GM19193 (cell line): Measurements from ENCODE around the gene ROBO1.

Experiments
- POLR2A ChIP-seq: IDR thresholded peaks from 4 replicates; pipeline ENCODE4 v1.6.1; 2011; ENCODE audit not compliant: insufficient read depth, insufficient read length; ENCODE audit errors: extremely low read depth

The ROBO1 gene

DNA sequence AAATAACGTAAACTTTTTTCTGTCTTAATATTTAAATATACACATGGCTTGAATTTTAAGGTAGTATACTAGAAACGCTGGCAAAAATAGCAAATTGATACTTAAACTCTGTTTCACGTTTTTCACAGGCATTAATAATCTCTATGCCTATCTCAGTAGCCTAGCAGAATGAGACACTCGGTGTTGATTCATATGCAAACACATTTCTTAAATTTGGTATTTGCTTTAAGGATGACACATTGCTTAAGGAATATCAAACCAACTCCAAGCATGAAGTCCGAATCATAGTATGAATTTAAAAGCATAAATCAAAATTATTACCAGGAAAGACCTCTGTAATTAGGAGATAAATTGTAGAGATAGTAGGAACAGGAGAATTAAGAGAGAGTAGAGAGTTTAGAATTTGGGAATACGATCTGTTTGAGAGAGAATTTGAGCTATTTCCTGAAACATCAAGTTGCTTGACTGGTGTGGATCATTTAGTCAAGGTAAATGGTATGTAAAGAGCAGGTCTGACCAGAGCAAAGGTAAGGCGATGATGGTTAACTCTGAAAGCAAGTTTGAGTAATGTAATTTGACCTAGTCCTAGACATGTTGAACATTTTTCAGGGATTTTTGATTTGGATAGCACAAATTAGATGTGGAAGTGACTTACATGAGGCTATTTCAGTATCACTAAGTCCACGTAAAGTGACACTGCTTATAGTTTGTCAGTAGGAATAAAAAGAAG is 236.1 kb downstream of the ROBO1 start:
- no peak for TF ChIP-seq POLR2A

DNA sequence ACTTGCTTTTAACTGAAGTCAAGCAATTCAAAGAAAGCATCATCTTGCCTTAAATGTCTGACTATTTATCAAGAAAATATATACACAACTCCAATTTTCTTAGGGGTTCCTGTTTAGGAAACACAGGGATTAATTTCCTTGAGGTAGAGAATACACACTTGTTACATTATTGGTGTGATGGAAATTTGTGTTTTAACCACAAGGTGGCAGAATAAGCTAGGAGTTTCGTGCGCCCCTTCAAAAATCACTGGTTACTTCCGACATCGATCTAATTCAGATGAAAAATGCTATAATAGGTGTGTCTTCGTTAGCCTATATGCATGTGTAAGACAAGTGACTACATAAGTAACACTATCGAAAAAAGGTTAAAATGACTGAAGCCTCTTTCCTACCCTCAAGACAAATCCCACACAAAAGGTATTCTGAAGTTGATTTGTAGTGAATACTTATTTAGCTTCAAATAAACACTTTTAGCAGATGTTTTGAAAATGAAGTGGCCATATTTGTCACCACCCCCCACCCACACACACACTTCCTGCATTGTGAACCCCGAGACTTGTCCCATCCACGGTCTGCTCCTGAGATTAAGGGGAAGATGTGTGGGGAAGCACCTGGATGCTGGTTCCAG is 246.5 kb downstream of the ROBO1 start:
- no peak for TF ChIP-seq POLR2A

DNA sequence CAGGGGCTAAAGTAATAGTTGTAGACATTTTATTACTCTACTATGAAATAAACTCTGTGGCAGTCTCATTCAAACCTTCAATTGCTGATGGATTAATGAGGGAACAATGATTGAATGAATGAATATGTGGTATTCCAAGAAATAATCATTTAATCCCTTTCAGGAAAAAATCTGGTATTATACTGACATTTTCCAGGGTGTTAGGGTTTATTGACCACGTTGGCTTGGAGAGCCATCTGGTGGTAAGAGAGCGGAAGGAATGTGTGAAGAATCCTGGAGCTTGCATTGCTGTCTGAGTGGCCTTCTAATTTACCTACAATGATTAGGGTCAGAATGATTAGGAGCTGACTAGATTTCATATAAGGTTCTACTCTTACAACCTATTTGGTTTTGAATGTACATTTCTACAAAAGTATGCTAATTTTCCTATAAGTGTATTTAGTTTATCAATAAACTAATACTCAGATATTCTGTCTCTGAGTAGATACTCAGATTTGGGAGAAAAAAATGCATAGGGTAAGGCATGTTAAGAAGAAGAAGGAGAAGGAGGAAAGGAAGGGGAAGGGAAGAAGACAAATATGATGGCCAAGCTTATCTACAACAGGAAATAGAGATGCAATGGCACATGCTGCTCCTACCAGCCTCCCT is 249.9 kb downstream of the ROBO1 start:
- no peak for TF ChIP-seq POLR2A

GRCh38 chr3:79516795-79517194 is 251.0 kb downstream of the ROBO1 start:
- TF ChIP-seq POLR2A, result no peak

DNA sequence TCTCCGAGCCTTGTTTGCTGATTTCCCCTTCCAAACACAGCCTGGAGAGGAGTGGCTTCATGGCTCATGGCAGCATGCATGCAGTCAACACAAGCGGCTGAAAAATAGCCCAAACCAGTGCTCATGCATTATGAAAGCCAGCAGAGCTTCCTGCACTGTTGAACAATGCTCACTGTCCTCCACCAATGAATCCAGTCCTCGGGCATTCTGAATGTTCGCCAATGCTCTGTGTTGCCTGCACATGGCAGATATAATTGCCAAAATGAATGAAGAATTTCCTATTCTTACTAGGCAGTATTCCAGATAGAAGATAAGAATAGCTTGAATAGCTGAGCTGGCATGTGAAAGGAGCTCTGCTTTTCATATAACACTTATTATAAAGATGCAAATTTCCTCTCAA is 252.7 kb downstream of the ROBO1 start:
- no peak for TF ChIP-seq POLR2A

- TF ChIP-seq POLR2A, result no peak
Measured at GRCh38 chr3:79514069-79514468, 253.7 kb downstream of the ROBO1 start.

DNA sequence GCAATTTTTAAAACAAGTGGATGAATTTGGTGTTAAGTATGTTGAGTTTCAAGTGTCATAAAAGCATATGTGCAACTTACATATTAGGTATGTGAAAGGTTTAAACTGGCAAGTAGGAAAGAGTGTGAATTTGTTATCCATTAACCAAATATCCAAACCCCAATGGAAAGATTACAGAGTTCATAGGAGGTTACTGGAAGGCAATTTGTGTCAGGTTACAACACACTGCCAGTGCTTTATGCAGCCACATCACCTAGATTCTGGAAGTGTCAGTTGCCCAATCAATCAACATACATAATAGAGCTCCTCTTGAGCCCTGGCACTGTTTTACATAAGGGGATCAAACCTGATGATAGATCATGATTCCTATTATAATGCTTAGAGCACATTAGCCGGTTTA is 261.0 kb downstream of the ROBO1 start:
- no peak for TF ChIP-seq POLR2A

DNA sequence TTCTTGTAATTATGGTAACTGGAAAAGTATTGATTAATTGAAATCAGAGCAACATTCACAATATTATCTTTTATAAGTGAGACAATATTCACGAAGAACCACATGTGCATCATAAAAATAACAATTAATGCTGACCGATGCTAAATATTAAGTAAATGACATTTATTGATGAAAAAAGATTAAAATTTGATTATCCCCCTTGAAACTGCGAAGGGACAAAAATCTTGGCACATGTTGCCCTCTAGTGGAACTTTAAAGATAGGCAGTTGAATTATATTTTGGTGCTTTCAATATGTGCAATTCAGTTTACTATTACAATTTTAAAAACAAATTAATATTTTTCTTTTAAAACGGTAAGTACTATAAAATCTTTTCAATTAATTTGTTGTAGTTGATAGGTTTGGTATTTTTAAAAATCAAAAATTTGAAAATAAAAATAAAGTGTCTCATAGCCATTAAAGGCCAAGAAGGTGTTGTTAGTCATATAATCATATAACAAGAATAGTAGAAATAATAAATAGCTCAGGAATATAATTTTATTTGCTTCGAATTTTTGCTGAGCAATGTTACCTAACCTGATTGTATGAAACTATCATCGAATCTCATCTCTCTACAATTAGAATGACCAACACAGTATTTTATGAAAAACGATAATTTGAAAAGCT is 270.2 kb downstream of the ROBO1 start:
- TF ChIP-seq POLR2A, result no peak

GRCh38 chr3:79491029-79491641 is 276.7 kb downstream of the ROBO1 start:
- TF ChIP-seq POLR2A, result no peak

- TF ChIP-seq POLR2A, result no peak
Measured at GRCh38 chr3:79490165-79491028, 277.4 kb downstream of the ROBO1 start.

GRCh38 chr3:79488407-79488806 is 279.4 kb downstream of the ROBO1 start:
- no peak for TF ChIP-seq POLR2A

GRCh38 chr3:79480746-79481145 is 287.1 kb downstream of the ROBO1 start:
- TF ChIP-seq POLR2A, result no peak

GRCh38 chr3:79478620-79479019 is 289.2 kb downstream of the ROBO1 start:
- no peak for TF ChIP-seq POLR2A

- no peak for TF ChIP-seq POLR2A
Measured at GRCh38 chr3:79477242-79477641, 290.6 kb downstream of the ROBO1 start.
